ENCODE data around the gene PHLDA1. TPM values are rescaled to one million over a fixed set of nuclear protein-coding genes. Genes with fewer than 3 reads are reported as not detected.

Gene PHLDA1
- total and polyA plus RNA-seq, 2 experiments from 2014 or later: 11.7 to 21.6 TPM

GRCh38 chr12:76065917-76066316 lies 34.3 kb upstream of the PHLDA1 start:
- no peak overlapping the region for H3K27ac Mint-ChIP-seq
- peaks cover 47% of the 10 kb centered on the region for H3K4me1 Mint-ChIP-seq
- H3K4me3 Mint-ChIP-seq: no peak overlapping the region
- H2AFZ ChIP-seq: no peak overlapping the region
- H3K79me2 ChIP-seq (replicated peaks; ENCODE audit: insufficient read depth): peaks cover 100% of the 10 kb centered on the region
- no peak for TF ChIP-seq EZH2phosphoT487 (IDR thresholded peaks at IDR 0.05; ENCODE audit: unreplicated experiment)
- no peak for TF ChIP-seq EZH2 (IDR thresholded peaks at IDR 0.05; ENCODE audit: low read depth, unreplicated experiment)
- no peak for TF ChIP-seq CREB1 (CRISPR knock-in tag; IDR thresholded peaks at IDR 0.05; ENCODE audit: low read depth)
- no peak for TF ChIP-seq NANOG (IDR thresholded peaks at IDR 0.05; ENCODE audit: borderline replicate concordance)
- no peak for TF ChIP-seq POLR2AphosphoS5 (IDR thresholded peaks at IDR 0.05; ENCODE audit: low read depth)
- no peak for TF ChIP-seq CTCF (conservative IDR thresholded peaks at IDR 0.05; ENCODE audit: low read depth in 2 of 2)
- no peak overlapping the region for H3K27ac ChIP-seq (ENCODE audit: low read depth)
- ATAC-seq (no peak), DNase-seq (ENCODE audit: low spot score) (no peak)
- H4K20me1 ChIP-seq (replicated peaks; ENCODE audit: insufficient read depth): peaks cover 68% of the 10 kb centered on the region
- no peak overlapping the region for H3K4me3 ChIP-seq
- no peaks in the 10 kb centered on the region for H3K27me3 ChIP-seq (ENCODE audit: insufficient read depth)
- no peaks in the 10 kb centered on the region for H3K9me3 Mint-ChIP-seq
- no peaks in the 10 kb centered on the region for H3F3A ChIP-seq (replicated peaks; ENCODE audit: low read depth)
- H3K36me3 Mint-ChIP-seq (ENCODE audit: low read depth): peaks cover 90% of the 10 kb centered on the region
- H3K36me3 ChIP-seq (ENCODE audit: insufficient read depth): peaks cover 24% of the 10 kb centered on the region; the same call in 1 of the 2 replicates
- H3K9me2 ChIP-seq (ENCODE audit: insufficient read depth): no peaks in the 10 kb centered on the region
- peaks cover 25% of the 10 kb centered on the region for H3K4me1 ChIP-seq (ENCODE audit: insufficient read depth)
- H3K4me2 ChIP-seq: no peak overlapping the region
- H3K27me3 Mint-ChIP-seq (ENCODE audit: insufficient read depth, low read depth, poor library complexity): peaks cover 4% of the 10 kb centered on the region

- Mint-ChIP-seq H3K9me3 (no peaks in the 10 kb centered on the region), H3K27ac (peak overlapping the region; percentile 40; the same call in 1 of the 2 replicates), H3K36me3 (ENCODE audit: low read depth) (peaks cover 88% of the 10 kb centered on the region), H3K27me3 (ENCODE audit: insufficient read depth, low read depth, poor library complexity) (no peaks in the 10 kb centered on the region), H3K4me1 (peaks cover 41% of the 10 kb centered on the region), H3K4me3 (no peak overlapping the region)
- H2AFZ ChIP-seq: no peak overlapping the region
- H3K27me3 ChIP-seq (ENCODE audit: insufficient read depth): no peaks in the 10 kb centered on the region
- no peak overlapping the region for H3K4me3 ChIP-seq
- no peak overlapping the region for H3K4me2 ChIP-seq
- H3K36me3 ChIP-seq (ENCODE audit: insufficient read depth): peaks cover 30% of the 10 kb centered on the region; the same call in 1 of the 2 replicates
- H3F3A ChIP-seq (replicated peaks; ENCODE audit: low read depth): no peaks in the 10 kb centered on the region
- ATAC-seq (no peak), DNase-seq (ENCODE audit: low spot score) (no peak)
- peaks cover 63% of the 10 kb centered on the region for H4K20me1 ChIP-seq (replicated peaks; ENCODE audit: insufficient read depth)
- peaks cover 16% of the 10 kb centered on the region for H3K4me1 ChIP-seq (ENCODE audit: insufficient read depth)
- peaks cover 100% of the 10 kb centered on the region for H3K79me2 ChIP-seq (replicated peaks; ENCODE audit: insufficient read depth)
- no peaks in the 10 kb centered on the region for H3K9me2 ChIP-seq (ENCODE audit: insufficient read depth)
- no peak overlapping the region for H3K27ac ChIP-seq (ENCODE audit: low read depth)
- no peak for TF ChIP-seq NANOG (IDR thresholded peaks at IDR 0.05; ENCODE audit: borderline replicate concordance)
- TF ChIP-seq CREB1 (CRISPR knock-in tag; IDR thresholded peaks at IDR 0.05; ENCODE audit: low read depth): no peak
- TF ChIP-seq POLR2AphosphoS5 (IDR thresholded peaks at IDR 0.05; ENCODE audit: low read depth): no peak
- TF ChIP-seq CTCF (conservative IDR thresholded peaks at IDR 0.05; ENCODE audit: low read depth in 2 of 2): no peak
- no peak for TF ChIP-seq EZH2 (IDR thresholded peaks at IDR 0.05; ENCODE audit: low read depth, unreplicated experiment)
- TF ChIP-seq STAT1 (IDR thresholded peaks at IDR 0.05; ENCODE audit: unreplicated experiment): no peak
- no peak for TF ChIP-seq ETS1 (IDR thresholded peaks at IDR 0.05)
- TF ChIP-seq ZNF114 (CRISPR knock-in tag; IDR thresholded peaks at IDR 0.05): no peak
- no peak for TF ChIP-seq ZNF331 (CRISPR knock-in tag; IDR thresholded peaks at IDR 0.05; ENCODE audit: low read depth)
- no peak for TF ChIP-seq EZH2phosphoT487 (IDR thresholded peaks at IDR 0.05; ENCODE audit: unreplicated experiment)
- no peak for TF ChIP-seq JUNB (IDR thresholded peaks at IDR 0.05; ENCODE audit: unreplicated experiment)
Observed at GRCh38 chr12:76064904-76065303, 33.3 kb upstream of the PHLDA1 start.
